Aorta (tissue), 5 donors: ENCODE results near the gene LPCAT2. TPM values are rescaled to one million over a fixed set of nuclear protein-coding genes. Genes with fewer than 3 reads are reported as not detected.

ENCODE experiments used
- ATAC-seq: fragments of 200-7000 bp; cut with Tn5 transposase; one replicate; pipeline ENCODE4 v1.9.1; 2022; ENCODE audit warnings: moderate library complexity; ENCODE audit not compliant: low FRiP score
- DNase-seq, 2 donors: peaks; one replicate each; pipeline ENCODE4 v3.0.0-alpha.2; 2020
- H3K27ac ChIP-seq, 2 donors: one replicate each; pipeline ENCODE4 v1.5.1; 2013; ENCODE audit warnings: low read length in 2 of 2, mild to moderate bottlenecking in 2 of 2, moderate library complexity in 2 of 2, control low read depth in 1 of 2, inconsistent platforms in 1 of 2, low read depth in 1 of 2
- H3K27me3 ChIP-seq, 2 donors: one replicate each; pipeline ENCODE4 v1.6.1; 2013; ENCODE audit warnings: control low read depth in 1 of 2, low read length in 1 of 2, mild to moderate bottlenecking in 1 of 2, moderate library complexity in 1 of 2; ENCODE audit not compliant: insufficient read depth in 2 of 2, control insufficient read depth in 1 of 2
- H3K36me3 ChIP-seq, 2 donors: one replicate each; pipeline ENCODE4 v1.6.1; 2013; ENCODE audit warnings: control low read depth in 1 of 2, low read length in 1 of 2, mild to moderate bottlenecking in 1 of 2; ENCODE audit not compliant: insufficient read depth in 2 of 2, control insufficient read depth in 1 of 2
- H3K4me1 ChIP-seq, 2 donors: one replicate each; pipeline ENCODE4 v1.6.1; 2013; ENCODE audit warnings: low read length in 2 of 2, control low read depth in 1 of 2, mild to moderate bottlenecking in 1 of 2, moderate library complexity in 1 of 2; ENCODE audit not compliant: insufficient read depth in 2 of 2, control insufficient read depth in 1 of 2
- H3K4me3 ChIP-seq, 2 donors: one replicate each; pipeline ENCODE4 v1.5.1; 2013; ENCODE audit warnings: low read length in 2 of 2, control low read depth in 1 of 2, mild to moderate bottlenecking in 1 of 2
- H3K9me3 ChIP-seq: one replicate; pipeline ENCODE4 v1.6.1; 2013; ENCODE audit warnings: mild to moderate bottlenecking, low read length; ENCODE audit not compliant: control insufficient read depth
- WGBS, 2 donors: extraction: QIAGEN DNeasy Blood & Tissue Kit; methylation state at CpG; one replicate each; pipeline ENCODE4 v1.1.7; 2013; 5-methylcytosine and 5-hydroxymethylcytosine counted together
- intact Hi-C, 2 donors: fragments of 100-400 bp; cut with DNase I; formaldehyde crosslinking; loops; one replicate each; pipeline versions ENCODE4 v1.14.2 to v1.15.0; 2022
- polyA plus RNA-seq, 2 donors: library from polyadenylated mRNA; stranded (reverse); fragments of 200-250 nt; gene quantifications; one replicate each; pipeline ENCODE4 v1.2.3, GENCODE V29; 2013
- total RNA-seq, 2 donors: library from RNA; stranded (reverse); fragmentation: NEBNext Ultra II Directional; extraction: Animal tissue kit (Norgen Biotek cat#: 25700); gene quantifications; one replicate each; pipeline ENCODE4 v1.2.1, GENCODE V29; 2021
- donor health status: healthy with polysubstance abuse.
- donor health status: Bipolar disorder and iron deficiency.
- donor health status: DM: no; HTN: no; CAD: no.
- donor health status: DM: no; HTN: no; CAD: no.
- donor health status: DM: yes; HTN: yes; CAD: no.

LPCAT2 gene
- total and polyA plus RNA-seq, 4 donors = 14.8 to 36.6 (median 17.4) TPM

DNA sequence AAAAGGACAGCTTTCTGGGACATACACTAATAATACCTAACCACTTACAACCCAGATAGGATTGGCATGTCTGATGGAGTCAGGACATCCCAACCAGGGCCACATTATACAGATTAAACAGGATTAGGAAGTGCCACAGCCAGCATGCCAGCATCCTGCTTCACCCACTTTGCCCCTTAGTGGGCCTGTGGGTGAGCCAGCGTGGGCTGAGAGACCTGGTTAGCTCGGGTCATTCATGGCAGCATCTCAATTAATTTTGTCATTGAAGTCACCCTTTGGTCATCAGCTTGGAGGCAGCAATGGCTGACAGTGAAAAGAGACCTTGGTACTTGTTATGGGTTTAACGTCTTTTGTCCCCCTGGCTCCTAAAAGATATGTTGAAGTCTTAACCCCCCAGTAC is 117.0 kb downstream of the LPCAT2 start:
- no peak overlapping the region for H3K4me3 ChIP-seq
- no peak overlapping the region for H3K27ac ChIP-seq
- H3K27me3 ChIP-seq = no peaks in the 10 kb centered on the region
- no peaks in the 10 kb centered on the region for H3K4me1 ChIP-seq
- intact Hi-C loops = no loop called here
- DNase-seq = no peak
- no peaks in the 10 kb centered on the region for H3K36me3 ChIP-seq
- 94% methylated on average over 3 of the region's 3 CpGs for WGBS, 2 donors
- ATAC-seq = no peak
- H3K9me3 ChIP-seq = no peaks in the 10 kb centered on the region

DNA sequence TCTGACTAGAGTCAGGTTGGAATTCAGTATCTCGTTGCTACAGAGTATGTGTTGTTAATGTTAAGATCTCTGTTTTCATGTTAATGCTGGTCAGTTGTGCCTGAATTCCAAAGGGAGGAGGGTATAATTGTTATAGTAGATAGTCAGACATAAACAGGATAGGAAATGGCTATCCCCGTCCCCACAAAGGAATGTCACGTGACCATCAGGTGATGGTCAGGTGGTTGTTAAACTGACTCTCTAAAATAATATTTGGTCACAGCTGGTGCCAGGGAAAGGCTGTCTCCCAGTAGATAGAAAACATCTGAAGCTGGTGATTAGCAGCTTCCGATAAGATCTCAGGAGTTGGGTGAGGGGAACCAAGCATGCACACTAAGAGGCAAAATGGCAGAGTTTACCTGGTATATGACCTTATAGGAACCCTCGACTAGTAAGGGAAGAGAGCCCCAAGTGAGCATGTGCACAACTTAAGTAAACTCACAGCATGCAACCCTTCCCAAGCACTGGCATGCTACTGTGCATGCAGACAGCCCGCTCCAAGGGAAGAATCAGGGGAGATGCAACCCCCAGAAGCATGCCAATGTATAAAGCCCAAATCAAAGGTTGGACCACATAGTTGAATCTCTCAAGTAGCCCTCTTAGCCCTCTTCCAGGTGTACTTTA is 119.6 kb downstream of the LPCAT2 start:
- intact Hi-C loops = no loop called here

DNA sequence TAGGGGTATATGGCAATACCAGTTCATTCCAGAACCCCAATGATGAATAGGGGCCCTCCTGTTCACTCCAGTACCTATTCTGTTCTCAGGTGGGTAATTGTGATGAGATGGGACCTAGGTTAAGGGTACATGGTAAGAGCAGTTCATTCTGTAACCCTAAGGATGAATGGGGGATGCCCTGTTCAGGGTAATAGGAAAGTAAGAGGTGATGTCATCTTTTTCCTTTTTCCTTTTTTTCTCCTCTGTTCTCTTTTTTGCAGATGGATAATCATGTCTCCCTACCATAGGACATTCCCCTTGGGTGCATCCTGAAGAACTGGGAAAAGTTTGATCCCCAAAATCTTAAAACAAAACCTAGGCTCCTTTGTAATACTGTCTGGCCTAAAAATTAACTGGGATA is 121.9 kb downstream of the LPCAT2 start:
- Histone ChIP-seq H3K36me3 (no peaks in the 10 kb centered on the region), H3K9me3 (no peaks in the 10 kb centered on the region), H3K27ac (no peak overlapping the region), H3K4me1 (no peaks in the 10 kb centered on the region), H3K4me3 (no peak overlapping the region), H3K27me3 (no peaks in the 10 kb centered on the region)
- intact Hi-C loops = no loop called here
- ATAC-seq (no peak), DNase-seq (no peak)

More for the DNA sequence above, 119.6 kb downstream of the LPCAT2 start:
- H3K27ac ChIP-seq = no peak overlapping the region
- no peak for DNase-seq
- H3K4me1 ChIP-seq = no peaks in the 10 kb centered on the region
- H3K36me3 ChIP-seq = no peaks in the 10 kb centered on the region
- 67 to 70% methylated on average over 6 of the region's 6 CpGs for WGBS, 2 donors
- no peaks in the 10 kb centered on the region for H3K9me3 ChIP-seq
- no peak for ATAC-seq
- no peaks in the 10 kb centered on the region for H3K27me3 ChIP-seq
- no peak overlapping the region for H3K4me3 ChIP-seq

DNA sequence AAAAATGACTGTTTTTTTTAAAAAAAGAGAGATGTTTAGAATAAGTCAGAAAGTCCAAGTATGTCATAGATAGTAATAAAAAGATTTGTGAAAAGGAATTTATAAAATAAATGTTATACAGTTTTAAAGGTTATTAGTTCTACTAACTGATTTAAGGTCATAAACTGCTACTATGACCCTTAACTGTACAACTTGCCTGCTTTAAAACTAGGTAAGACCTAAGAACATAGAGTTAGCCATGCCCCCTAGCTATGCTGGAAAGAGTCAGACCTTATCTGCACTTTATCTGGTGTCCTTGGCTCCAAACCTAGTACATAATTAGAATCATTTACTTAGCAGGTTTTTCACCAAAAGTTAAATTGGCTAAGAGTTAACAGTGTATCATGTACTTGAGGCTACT is 123.4 kb downstream of the LPCAT2 start:
- intact Hi-C loops = no loop called here
- Histone ChIP-seq H3K9me3 (no peaks in the 10 kb centered on the region), H3K4me3 (no peak overlapping the region), H3K27me3 (no peaks in the 10 kb centered on the region), H3K4me1 (no peaks in the 10 kb centered on the region), H3K27ac (no peak overlapping the region), H3K36me3 (no peaks in the 10 kb centered on the region)
- DNase-seq (no peak), ATAC-seq (no peak)

DNA sequence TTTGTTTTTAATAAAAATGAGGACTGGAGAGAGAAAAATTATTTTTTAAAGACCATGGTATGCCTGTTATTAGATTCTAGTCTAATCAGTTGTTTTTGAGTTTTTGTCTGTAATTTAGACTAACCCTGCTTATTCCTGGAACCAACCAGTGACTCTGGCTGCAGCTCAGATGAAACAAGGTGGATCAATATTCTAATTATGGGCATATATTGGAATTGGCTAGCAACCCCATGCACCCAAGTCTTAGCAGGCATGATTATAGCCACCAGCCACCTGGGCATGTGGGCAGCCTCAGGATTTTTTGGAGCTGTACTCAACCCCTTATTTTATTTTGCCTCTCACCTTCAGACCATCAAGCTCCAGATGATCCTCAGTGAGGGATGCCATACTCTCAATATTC is 125.3 kb downstream of the LPCAT2 start:
- H3K27ac ChIP-seq = no peak overlapping the region
- intact Hi-C loops = no loop called here
- no peaks in the 10 kb centered on the region for H3K9me3 ChIP-seq
- H3K4me1 ChIP-seq = no peaks in the 10 kb centered on the region
- ATAC-seq = no peak
- no peak for DNase-seq
- no peaks in the 10 kb centered on the region for H3K27me3 ChIP-seq
- H3K36me3 ChIP-seq = no peaks in the 10 kb centered on the region
- H3K4me3 ChIP-seq = no peak overlapping the region

Other genes starting within 250 kb of the LPCAT2 start
- under 1 TPM; 0.12 to 0.16 TPM for gene IRX6, start 184.9 kb upstream of the LPCAT2 start, total RNA-seq
- gene IRX6, start 184.9 kb upstream of the LPCAT2 start, polyA plus RNA-seq = not detected
- 100 to 1,000 TPM; 261 to 731 TPM for gene MMP2, start 29.9 kb upstream of the LPCAT2 start, total RNA-seq
- gene MMP2, start 29.9 kb upstream of the LPCAT2 start, polyA plus RNA-seq = 100 to 1,000 TPM in 1 of 2 donors, 10 to 100 TPM in 1; 33.2 to 129 TPM
- 1 to 10 TPM in 1 of 2 donors, under 1 TPM in 1; 0.45 to 2.5 TPM for gene CAPNS2, start 57.6 kb downstream of the LPCAT2 start, total RNA-seq
- not detected for gene CAPNS2, start 57.6 kb downstream of the LPCAT2 start, polyA plus RNA-seq
- under 1 TPM in 1 of 2 donors, not detected in 1; 0.45 TPM for gene SLC6A2, start 146.9 kb downstream of the LPCAT2 start, total RNA-seq
- under 1 TPM in 1 of 2 donors, not detected in 1; 0.13 TPM for gene SLC6A2, start 146.9 kb downstream of the LPCAT2 start, polyA plus RNA-seq